ENCODE data around the gene STRBP. TPM values are rescaled to one million over a fixed set of nuclear protein-coding genes. Genes with fewer than 3 reads are reported as not detected.

The STRBP gene
- total and polyA plus RNA-seq, 9 of the 15 experiments (the other 6 are each of a cell fraction or from before 2014, with no cell fraction given), result 27.7 to 84.0 (median 70.2) TPM

GRCh38 chr9:123312306-123312877 lies 44.0 kb upstream of the STRBP start:
- peak overlapping the region in 1 of 2 experiments; percentile 56; a peak in 1 of 4 replicates for H3K9ac ChIP-seq (ENCODE audit: insufficient read depth in 1 of 2, low read depth in 2 of 2, low read length in 2 of 2)
- BruUV-seq (replicated peaks), result no TSS peak
- intact Hi-C loops (cut with micrococcal nuclease) (no loop called here), in situ Hi-C loops (cut with MboI) (no loop called here)
- H4K20me1 ChIP-seq (replicated peaks; ENCODE audit: control insufficient read depth, insufficient read depth, low read length), result no peaks in the 10 kb centered on the region
- H2AFZ ChIP-seq (ENCODE audit: low read depth, low read length), result peak overlapping the region; percentile 55; the same call in 1 of the 2 replicates
- no peaks in the 10 kb centered on the region for H3K9me1 ChIP-seq (ENCODE audit: control insufficient read depth, insufficient read depth, low read length)
- H3K79me2 ChIP-seq (ENCODE audit: control insufficient read depth, insufficient read depth, low read length), result no peaks in the 10 kb centered on the region
- ATAC-seq, result peak; percentile 71
- H3K4me3 ChIP-seq, result no peak overlapping the region
- DNase-seq (ENCODE audit: extremely low read depth in 1 of 4, low spot score in 3 of 4), result peak in 2 of 4 experiments; percentile 31 to 43
- no peak for FAIRE-seq
- no peaks in the 10 kb centered on the region for H3K9me3 ChIP-seq (replicated peaks; ENCODE audit: control insufficient read depth, insufficient read depth, low read depth, low read length)
- H3K4me1 ChIP-seq (replicated peaks in 1 of 2; ENCODE audit: control insufficient read depth in 2 of 2, insufficient read depth in 2 of 2, low read length in 2 of 2), result peaks cover 14 to 32% of the 10 kb centered on the region in 2 experiments
- 39% methylated on average over 2 of the region's 4 CpGs for WGBS (ENCODE audit: insufficient coverage, low coverage, missing lambda C conversion rate)
- ChIA-PET CTCF (ENCODE audit: low intra/inter-chr PET ratio) (no interaction called here), POLR2A (interaction anchor here (0.8 to 1.0 kb wide), 3 partner anchors 8 to 13 kb away, joined by 3 to 4 read pairs (median 3); no protein-coding TSS in a partner anchor)
- no peak overlapping the region for H3K27ac ChIP-seq (ENCODE audit: extremely low read depth, low read depth, low read length)
- no peaks in the 10 kb centered on the region for H3K36me3 ChIP-seq (ENCODE audit: control insufficient read depth, insufficient read depth, low read length)
- no peaks in the 10 kb centered on the region; a peak in 1 of 5 replicates for H3K27me3 ChIP-seq (ENCODE audit: control insufficient read depth in 2 of 2, insufficient read depth in 2 of 2, low read length in 2 of 2)
- TF ChIP-seq HNRNPK (IDR thresholded peaks at IDR 0.05; ENCODE audit: low read depth, low read length, poor library complexity, severe bottlenecking), result peak; percentile 73
- peak; percentile 94 for TF ChIP-seq ZNF12 (CRISPR knock-in tag; IDR thresholded peaks at IDR 0.05)
- TF ChIP-seq POLR2A (conservative IDR thresholded peaks at IDR 0.05), result no peak
- TF ChIP-seq MAFK (IDR thresholded peaks at IDR 0.05; ENCODE audit: low read length), result peak; percentile 35; the same call in 1 of the 2 replicates
- TF ChIP-seq C11orf30 (IDR thresholded peaks at IDR 0.05; ENCODE audit: low read depth), result peak; percentile 84
- peak; percentile 88 for TF ChIP-seq NFE2 (IDR thresholded peaks at IDR 0.05; ENCODE audit: low read depth)
- TF ChIP-seq PCBP1 (IDR thresholded peaks at IDR 0.05; ENCODE audit: low read depth, low read length, poor library complexity, severe bottlenecking), result peak; percentile 35
- peak in 1 of 2 experiments; percentile 24; a peak in 1 of 4 replicates for TF ChIP-seq KDM1A (IDR thresholded peaks at IDR 0.05)
- no peak for TF ChIP-seq ZNF717 (CRISPR knock-in tag; IDR thresholded peaks at IDR 0.05)
- no peak for TF ChIP-seq ELF4 (CRISPR knock-in tag; IDR thresholded peaks at IDR 0.05)
- TF ChIP-seq MAFF (IDR thresholded peaks at IDR 0.05; ENCODE audit: low read length), result peak; percentile 46; the same call in 1 of the 2 replicates
- no peak for TF ChIP-seq RBM17 (IDR thresholded peaks at IDR 0.05; ENCODE audit: borderline replicate concordance, low read depth, low read length)
- TF ChIP-seq MAFG (tag; conservative IDR thresholded peaks at IDR 0.05), result peak; percentile 71
- peak; percentile 90 for TF ChIP-seq ZNF316 (IDR thresholded peaks at IDR 0.05)
- peak overlapping the region; percentile 12; the same call in 1 of the 2 replicates for H3K4me2 ChIP-seq (ENCODE audit: insufficient read depth, low read length)

Measured in K562 (cell line).